IMR-90 (cell line): ENCODE measurements around the gene BEND3. TPM values are rescaled to one million over a fixed set of nuclear protein-coding genes. Genes with fewer than 3 reads are reported as not detected.
A peak's percentile ranks its signal among the peaks of the same experiment; 100 is the strongest.

Source experiments
- ATAC-seq: fragments of 200-7000 bp; cut with Tn5 transposase; 2 replicates; pipeline ENCODE4 v1.9.1; 2020; ENCODE audit warnings: low read depth, mild to moderate bottlenecking, moderate library complexity
- BruUV-seq: library from RNA; stranded (reverse); fragments of 400-500 nt; replicated peaks from 2 replicates; lab custom pipeline; 2021; lab: Mats Ljungman, UMichigan
- CTCF ChIA-PET: fragments of 300-600 bp; formaldehyde crosslinking; extraction: SDS; loops from one replicate; lab custom pipeline; 2021; ENCODE audit warnings: antibody characterized with exemption; lab: Yijun Ruan, JAX
- POLR2A ChIA-PET: fragments of 300-600 bp; sonication (Branson Sonifier 250); formaldehyde crosslinking; loops from one replicate; lab custom pipeline; 2022; ENCODE audit warnings: antibody characterized with exemption; ENCODE audit not compliant: unreplicated experiment; lab: Charles Lee
- DNase-seq: peaks from one replicate; pipeline ENCODE4 v3.0.0; 2013
- H2AFZ ChIP-seq: replicated peaks from 2 replicates; pipeline ENCODE3; 2013; ENCODE audit warnings: low read length, mild to moderate bottlenecking; ENCODE audit not compliant: poor library complexity
- H2AK5ac ChIP-seq: 2 replicates; pipeline ENCODE4 v1.6.1; 2013; ENCODE audit warnings: low read depth, low read length, inconsistent platforms
- H2AK9ac ChIP-seq: replicated peaks from 2 replicates; pipeline ENCODE3; 2013; ENCODE audit warnings: mild to moderate bottlenecking, low read depth, low read length, moderate library complexity; ENCODE audit not compliant: poor library complexity
- H2BK120ac ChIP-seq: 2 replicates; pipeline ENCODE4 v1.6.1; 2013; ENCODE audit warnings: low read depth, low read length, inconsistent platforms
- H2BK15ac ChIP-seq: 3 replicates; pipeline ENCODE4 v1.6.1; 2013; ENCODE audit warnings: low read depth, low read length, inconsistent platforms
- H2BK20ac ChIP-seq: 2 replicates; pipeline ENCODE4 v1.6.1; 2013; ENCODE audit warnings: low read depth, mild to moderate bottlenecking, inconsistent platforms, low read length, moderate library complexity
- H2BK5ac ChIP-seq: 2 replicates; pipeline ENCODE4 v1.6.1; 2013; ENCODE audit warnings: mild to moderate bottlenecking, low read depth, low read length, inconsistent platforms; ENCODE audit not compliant: poor library complexity, severe bottlenecking
- H3K14ac ChIP-seq: replicated peaks from 2 replicates; pipeline ENCODE4 v1.6.1; 2013; ENCODE audit warnings: low read depth, low read length, inconsistent platforms
- H3K18ac ChIP-seq: 2 replicates; pipeline ENCODE4 v1.6.1; 2013; ENCODE audit warnings: low read depth, low read length, control low read depth
- H3K23ac ChIP-seq: 2 replicates; pipeline ENCODE4 v1.6.1; 2013; ENCODE audit warnings: low read depth, low read length, inconsistent platforms
- H3K27ac ChIP-seq: 2 replicates; pipeline ENCODE4 v1.5.1; 2013; ENCODE audit warnings: mild to moderate bottlenecking, control low read depth, low read length; ENCODE audit not compliant: insufficient read depth
- H3K27me3 ChIP-seq: 2 replicates; pipeline ENCODE4 v1.6.1; 2013; ENCODE audit warnings: low read length; ENCODE audit not compliant: control insufficient read depth, insufficient read depth
- H3K36me3 ChIP-seq: 2 replicates; pipeline ENCODE4 v1.6.1; 2013; ENCODE audit warnings: low read length, mixed read lengths; ENCODE audit not compliant: control insufficient read depth, insufficient read depth
- H3K4ac ChIP-seq: 2 replicates; pipeline ENCODE4 v1.6.1; 2013; ENCODE audit warnings: low read depth, low read length, inconsistent platforms
- H3K4me1 ChIP-seq: 2 replicates; pipeline ENCODE4 v1.6.1; 2013; ENCODE audit warnings: low read length, mixed read lengths; ENCODE audit not compliant: control insufficient read depth, insufficient read depth
- H3K4me2 ChIP-seq: 2 replicates; pipeline ENCODE4 v1.6.1; 2013; ENCODE audit warnings: low read depth, mild to moderate bottlenecking, control low read depth, low read length, moderate library complexity
- H3K4me3 ChIP-seq: 2 replicates; pipeline ENCODE4 v1.5.1; 2013; ENCODE audit warnings: low read depth, mild to moderate bottlenecking, control low read depth, low read length, moderate library complexity; ENCODE audit not compliant: insufficient read depth
- H3K56ac ChIP-seq: 2 replicates; pipeline ENCODE4 v1.6.1; 2013; ENCODE audit warnings: low read length, inconsistent platforms; ENCODE audit not compliant: insufficient read depth; ENCODE audit errors: extremely low read depth
- H3K79me1 ChIP-seq, 2 experiments: 2 replicates each; pipeline ENCODE4 v1.6.1; 2013; ENCODE audit warnings: low read length in 2 of 2, inconsistent platforms in 1 of 2, low read depth in 1 of 2
- H3K9ac ChIP-seq: 2 replicates; pipeline ENCODE4 v1.6.1; 2013; ENCODE audit warnings: low read depth, low read length, control low read depth
- H3K9me1 ChIP-seq: 2 replicates; pipeline ENCODE4 v1.6.1; 2013; ENCODE audit warnings: low read length, inconsistent platforms; ENCODE audit not compliant: insufficient read depth
- H3K9me3 ChIP-seq: 2 replicates; pipeline ENCODE4 v1.6.1; 2013; ENCODE audit warnings: low read length; ENCODE audit not compliant: control insufficient read depth, insufficient read depth
- H4K20me1 ChIP-seq: 2 replicates; pipeline ENCODE4 v1.6.1; 2013; ENCODE audit warnings: low read length, inconsistent platforms; ENCODE audit not compliant: insufficient read depth
- H4K5ac ChIP-seq: 2 replicates; pipeline ENCODE4 v1.6.1; 2013; ENCODE audit warnings: mild to moderate bottlenecking, low read depth, low read length, control low read depth
- H4K8ac ChIP-seq, 2 experiments: 2 replicates each; pipeline ENCODE4 v1.6.1; 2013; ENCODE audit warnings: low read depth in 2 of 2, low read length in 2 of 2, control low read depth in 1 of 2, inconsistent platforms in 1 of 2
- H4K91ac ChIP-seq: 2 replicates; pipeline ENCODE4 v1.6.1; 2013; ENCODE audit warnings: low read depth, low read length, inconsistent platforms; ENCODE audit not compliant: insufficient read depth
- BHLHE40 ChIP-seq: fragments of 150-350 bp; IDR thresholded peaks from 2 replicates; pipeline ENCODE4 v1.6.1; 2016; ENCODE audit warnings: mild to moderate bottlenecking, low read depth, low read length
- MAFK ChIP-seq: IDR thresholded peaks from 2 replicates; pipeline ENCODE4 v1.6.1; 2012; ENCODE audit warnings: low read depth, low read length, improper control_type of control experiment
- MXI1 ChIP-seq: IDR thresholded peaks from 2 replicates; pipeline ENCODE4 v1.6.1; 2012; ENCODE audit warnings: low read depth, mild to moderate bottlenecking, low read length, moderate library complexity, borderline replicate concordance
- NFE2L2 ChIP-seq: fragments of 150-350 bp; IDR thresholded peaks from 2 replicates; pipeline ENCODE4 v1.6.1; 2016; ENCODE audit warnings: low read depth, mild to moderate bottlenecking, low read length
- RAD21 ChIP-seq: IDR thresholded peaks from 2 replicates; pipeline ENCODE4 v1.6.1; 2012; ENCODE audit warnings: low read length, improper control_type of control experiment
- RFX5 ChIP-seq: IDR thresholded peaks from 2 replicates; pipeline ENCODE4 v1.8.0; 2012; ENCODE audit warnings: low read depth, mild to moderate bottlenecking, low read length, moderate library complexity
- SMC3 ChIP-seq: fragments of 150-350 bp; IDR thresholded peaks from 2 replicates; pipeline ENCODE4 v1.6.1; 2016; ENCODE audit warnings: low read depth, mild to moderate bottlenecking, antibody characterized with exemption, low read length, moderate library complexity
- WGBS, 2 experiments: methylation state at CpG; one replicate each; pipeline versions ENCODE4 v1.1.5 to v1.1.7; 2013; ENCODE audit warnings: missing lambda C conversion rate in 2 of 2; ENCODE audit not compliant: insufficient read length in 1 of 2; ENCODE audit errors: extremely low coverage in 2 of 2; 5-methylcytosine and 5-hydroxymethylcytosine counted together
- dilution Hi-C: fragments of 300-500 bp; cut with HindIII; formaldehyde crosslinking; loops from one replicate; pipeline ENCODE4 v1.14.3; 2018; ENCODE audit warnings: low sequenced_read_pairs; ENCODE audit not compliant: unreplicated experiment
- in situ Hi-C: fragments of 300-500 bp; cut with MboI; formaldehyde crosslinking; loops from 3 replicates; pipeline ENCODE4 v1.14.3; 2019; ENCODE audit warnings: low sequenced_read_pairs, inconsistent platforms, mixed read lengths
- intact Hi-C: fragments of 100-400 bp; cut with micrococcal nuclease; formaldehyde crosslinking; loops from 2 replicates; pipeline ENCODE4 v1.10.0; 2022
- polyA plus RNA-seq, 3 experiments: library from polyadenylated mRNA; depleted of rRNA; stranded (reverse); fragments of >200 nt; gene quantifications; 2 replicates each; pipeline ENCODE4 v1.2.3, GENCODE V29; 2012; ENCODE audit warnings: low replicate concordance in 1 of 3
- total RNA-seq: library from RNA; depleted of rRNA; stranded (reverse); fragments of >200 nt; gene quantifications from 2 replicates; pipeline ENCODE4 v1.2.3, GENCODE V29; 2012
- TF ChIP-seq, protein P1 (sequence below): fragments of 150-350 bp; IDR thresholded peaks from 2 replicates; pipeline ENCODE4 v1.6.1; 2017; ENCODE audit warnings: mild to moderate bottlenecking, antibody characterized with exemption, low read length, low read depth

The BEND3 gene
- total and polyA plus RNA-seq, 2 of the 4 experiments (the other 2 are of a cell fraction) = 1.2 to 1.8 TPM

DNA sequence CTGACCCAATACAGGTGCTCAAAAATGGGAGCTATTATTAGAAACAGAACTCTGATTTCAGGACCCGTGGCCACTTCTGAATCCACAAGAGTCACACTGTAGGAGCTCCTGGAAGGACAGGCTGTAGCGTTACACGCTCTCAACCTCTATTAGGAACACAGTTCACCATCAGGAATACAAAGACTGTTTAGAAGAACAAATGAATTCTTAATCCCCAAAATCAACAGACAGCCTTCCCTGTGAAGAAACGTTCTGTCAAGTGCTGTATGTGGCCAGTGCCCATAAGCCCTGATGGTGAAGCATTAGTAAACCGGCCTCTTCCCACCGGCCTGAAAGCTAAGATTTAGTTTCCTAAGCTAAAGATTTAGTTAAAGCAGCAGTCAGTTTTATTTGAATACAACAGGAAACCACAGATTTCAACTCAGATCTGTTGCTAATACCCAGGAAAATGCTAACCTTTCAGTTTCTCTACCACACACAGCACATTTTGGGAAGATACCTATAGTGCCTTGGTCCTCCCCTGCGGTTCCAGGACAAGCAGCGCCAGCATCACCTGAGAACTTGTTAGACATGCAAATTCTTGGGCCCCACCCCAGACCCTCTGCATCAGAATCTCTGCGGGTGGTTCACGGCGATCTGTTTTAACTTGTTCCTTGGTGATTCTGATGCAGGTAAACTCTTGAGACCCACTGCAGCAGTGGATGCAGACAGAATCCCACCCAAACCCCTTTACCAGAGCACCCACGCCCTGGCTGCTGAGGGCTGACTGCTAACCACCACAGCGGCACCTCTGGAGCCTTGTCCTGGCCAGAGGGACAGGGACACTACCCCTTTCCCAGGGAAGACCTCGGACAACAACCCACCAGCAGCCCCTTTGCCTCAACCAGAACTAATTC, 53.9 kb downstream of the BEND3 start:
- H4K8ac ChIP-seq = peak overlapping the region in 1 of 2 experiments; percentile 23; a peak in 1 of 4 replicates
- H3K4ac ChIP-seq = 0 out of 2 replicates have a peak overlapping the region, but pooled peaks have one; percentile 12
- peaks cover 8% of the 10 kb centered on the region; the same call in 1 of the 2 replicates for H3K4me1 ChIP-seq
- H2BK15ac ChIP-seq = no peak overlapping the region
- intact Hi-C loops (no loop called here), in situ Hi-C loops (no loop called here), dilution Hi-C loops (no loop called here)
- no TSS peak for BruUV-seq
- peak overlapping the region; percentile 33 for H2AK9ac ChIP-seq
- H3K4me2 ChIP-seq = peak overlapping the region; percentile 55; the same call in 1 of the 2 replicates
- POLR2A ChIA-PET = no interaction called here
- no peak overlapping the region for H4K91ac ChIP-seq
- no peaks in the 10 kb centered on the region for H3K36me3 ChIP-seq
- no peak overlapping the region for H3K4me3 ChIP-seq
- H3K9me1 ChIP-seq = no peaks in the 10 kb centered on the region
- no peak overlapping the region for H3K27ac ChIP-seq
- no peaks in the 10 kb centered on the region for H3K79me1 ChIP-seq
- no peak overlapping the region for H3K23ac ChIP-seq
- peak overlapping the region; percentile 68 for H2AFZ ChIP-seq
- no peak overlapping the region for H2BK5ac ChIP-seq
- H4K5ac ChIP-seq = no peak overlapping the region
- WGBS, 2 experiments = 20% methylated on average over 1 of the region's 14 CpGs; no CpG with 5 or more reads in 1 of the 2 experiments
- DNase-seq (peak; percentile 29), ATAC-seq (peak; percentile 44; the same call in 1 of the 2 replicates)
- H2BK20ac ChIP-seq = no peak overlapping the region
- H3K9me3 ChIP-seq = no peaks in the 10 kb centered on the region
- no peak overlapping the region for H3K18ac ChIP-seq
- peak overlapping the region; percentile 15; the same call in 1 of the 2 replicates for H3K14ac ChIP-seq
- H2AK5ac ChIP-seq = no peak overlapping the region
- TF ChIP-seq RAD21 (no peak), RFX5 (no peak), SMC3 (no peak), BHLHE40 (no peak), MAFK (peak; percentile 3; the same call in 1 of the 2 replicates), MXI1 (no peak), NFE2L2 (no peak)
- TF ChIP-seq, protein P1, sequence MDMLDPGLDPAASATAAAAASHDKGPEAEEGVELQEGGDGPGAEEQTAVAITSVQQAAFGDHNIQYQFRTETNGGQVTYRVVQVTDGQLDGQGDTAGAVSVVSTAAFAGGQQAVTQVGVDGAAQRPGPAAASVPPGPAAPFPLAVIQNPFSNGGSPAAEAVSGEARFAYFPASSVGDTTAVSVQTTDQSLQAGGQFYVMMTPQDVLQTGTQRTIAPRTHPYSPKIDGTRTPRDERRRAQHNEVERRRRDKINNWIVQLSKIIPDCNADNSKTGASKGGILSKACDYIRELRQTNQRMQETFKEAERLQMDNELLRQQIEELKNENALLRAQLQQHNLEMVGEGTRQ = no peak
- H3K56ac ChIP-seq = no peak overlapping the region
- H2BK120ac ChIP-seq = no peak overlapping the region
- H3K9ac ChIP-seq = no peak overlapping the region
- no peaks in the 10 kb centered on the region for H3K27me3 ChIP-seq
- CTCF ChIA-PET = interaction anchor here (0.8 to 1.3 kb wide), 2 partner anchors 9 to 33 kb away, joined by 3 read pairs; partner anchors contain the start of gene MTRES1
- H4K20me1 ChIP-seq = no peaks in the 10 kb centered on the region
